Muscle of leg (tissue), 11 donors: ENCODE data around the gene SRP9. TPM values are rescaled to one million over a fixed set of nuclear protein-coding genes. Genes with fewer than 3 reads are reported as not detected.

Experiments
- DNase-seq: peaks from one replicate; pipeline ENCODE4 v3.0.0; 2013
- H3K27ac ChIP-seq: one replicate; pipeline ENCODE4 v1.5.1; 2013; ENCODE audit warnings: mild to moderate bottlenecking, low read length, control low read depth
- H3K27me3 ChIP-seq: one replicate; pipeline ENCODE4 v1.6.1; 2013; ENCODE audit warnings: low read length; ENCODE audit not compliant: control insufficient read depth, insufficient read depth
- H3K36me3 ChIP-seq: one replicate; pipeline ENCODE4 v1.6.1; 2013; ENCODE audit warnings: low read length; ENCODE audit not compliant: control insufficient read depth, insufficient read depth
- H3K4me1 ChIP-seq: one replicate; pipeline ENCODE4 v1.6.1; 2013; ENCODE audit warnings: low read length; ENCODE audit not compliant: control insufficient read depth, insufficient read depth
- H3K4me3 ChIP-seq: one replicate; pipeline ENCODE4 v1.5.1; 2013; ENCODE audit warnings: low read length, control low read depth
- H3K9me3 ChIP-seq: replicated peaks from 2 replicates; pipeline ENCODE4 v1.6.1; 2013; ENCODE audit warnings: low read depth, low read length; ENCODE audit not compliant: control insufficient read depth
- WGBS: methylation state at CpG from one replicate; pipeline ENCODE4 v1.1.5; 2013; ENCODE audit warnings: missing lambda C conversion rate; ENCODE audit not compliant: insufficient coverage; 5-methylcytosine and 5-hydroxymethylcytosine counted together
- polyA plus RNA-seq, 8 donors: library from polyadenylated mRNA; unstranded; fragments of 120-200 nt; gene quantifications; one replicate each; pipeline versions ENCODE4 v1.2.1 to v1.2.3, GENCODE V29; 2013; ENCODE audit warnings: inconsistent platforms in 1 of 8, low replicate concordance in 1 of 8; ENCODE audit not compliant: insufficient read length in 8 of 8, insufficient read depth in 1 of 8
- total RNA-seq: library from RNA; stranded (reverse); fragments of 120-200 nt; gene quantifications from one replicate; pipeline ENCODE4 v1.2.4, GENCODE V29; 2013

The SRP9 gene
- total and polyA plus RNA-seq, 9 donors: 169 to 223 (median 191) TPM

- no peaks in the 10 kb centered on the region for H3K36me3 ChIP-seq
- H3K9me3 ChIP-seq: no peaks in the 10 kb centered on the region
- no peak for DNase-seq
- H3K27ac ChIP-seq: no peak overlapping the region
- peaks cover 30% of the 10 kb centered on the region for H3K4me1 ChIP-seq
- no peak overlapping the region for H3K4me3 ChIP-seq
- WGBS: 80% methylated on average over 1 of the region's 2 CpGs
- H3K27me3 ChIP-seq: no peaks in the 10 kb centered on the region
Observed at GRCh38 chr1:225738763-225739162, 38.9 kb upstream of the SRP9 start.

- no peak overlapping the region for H3K27ac ChIP-seq
- no peak for DNase-seq
Observed at GRCh38 chr1:225739542-225740107, 38.0 kb upstream of the SRP9 start.

GRCh38 chr1:225744745-225745144, 32.9 kb upstream of the SRP9 start:
- H3K27ac ChIP-seq: no peak overlapping the region

More at GRCh38 chr1:225739542-225740107, 38.0 kb upstream of the SRP9 start:
- Histone ChIP-seq H3K27me3 (no peaks in the 10 kb centered on the region), H3K9me3 (no peaks in the 10 kb centered on the region), H3K4me3 (no peak overlapping the region), H3K4me1 (peaks cover 30% of the 10 kb centered on the region), H3K36me3 (no peaks in the 10 kb centered on the region)
- 100% methylated on average over 2 of the region's 5 CpGs for WGBS

GRCh38 chr1:225745273-225745672, 32.4 kb upstream of the SRP9 start:
- Histone ChIP-seq H3K9me3 (no peaks in the 10 kb centered on the region), H3K36me3 (no peaks in the 10 kb centered on the region), H3K27ac (no peak overlapping the region), H3K4me3 (no peak overlapping the region), H3K4me1 (peaks cover 26% of the 10 kb centered on the region), H3K27me3 (no peaks in the 10 kb centered on the region)
- peak; percentile 57 for DNase-seq

More at GRCh38 chr1:225744745-225745144, 32.9 kb upstream of the SRP9 start:
- Histone ChIP-seq H3K27me3 (no peaks in the 10 kb centered on the region), H3K9me3 (no peaks in the 10 kb centered on the region), H3K4me1 (peaks cover 23% of the 10 kb centered on the region), H3K4me3 (no peak overlapping the region), H3K36me3 (no peaks in the 10 kb centered on the region)
- WGBS: 100% methylated on average over 2 of the region's 2 CpGs
- no peak for DNase-seq

GRCh38 chr1:225746361-225747179, 31.1 kb upstream of the SRP9 start:
- peak; percentile 96 for DNase-seq
- 2% methylated on average over 7 of the region's 18 CpGs for WGBS

GRCh38 chr1:225747566-225747965, 30.1 kb upstream of the SRP9 start:
- Histone ChIP-seq H3K9me3 (no peaks in the 10 kb centered on the region), H3K27me3 (no peaks in the 10 kb centered on the region), H3K27ac (no peak overlapping the region), H3K36me3 (no peaks in the 10 kb centered on the region), H3K4me3 (no peak overlapping the region), H3K4me1 (peaks cover 42% of the 10 kb centered on the region)
- no peak for DNase-seq
- WGBS: 93% methylated on average over 7 of the region's 7 CpGs

More at GRCh38 chr1:225746361-225747179, 31.1 kb upstream of the SRP9 start:
- Histone ChIP-seq H3K27ac (peak overlapping the region; percentile 82), H3K36me3 (no peaks in the 10 kb centered on the region), H3K4me3 (peak overlapping the region; percentile 26), H3K9me3 (no peaks in the 10 kb centered on the region), H3K27me3 (no peaks in the 10 kb centered on the region), H3K4me1 (peaks cover 38% of the 10 kb centered on the region)

GRCh38 chr1:225748529-225748928, 29.1 kb upstream of the SRP9 start:
- H3K9me3 ChIP-seq: no peaks in the 10 kb centered on the region
- no peak overlapping the region for H3K27ac ChIP-seq
- 73% methylated on average over 8 of the region's 10 CpGs for WGBS
- H3K27me3 ChIP-seq: no peaks in the 10 kb centered on the region
- no peaks in the 10 kb centered on the region for H3K36me3 ChIP-seq
- peaks cover 42% of the 10 kb centered on the region for H3K4me1 ChIP-seq
- H3K4me3 ChIP-seq: no peak overlapping the region
- DNase-seq: no peak

- no peak for DNase-seq
- peaks cover 42% of the 10 kb centered on the region for H3K4me1 ChIP-seq
Observed at GRCh38 chr1:225749706-225750105, 27.9 kb upstream of the SRP9 start.

GRCh38 chr1:225750420-225750819, 27.2 kb upstream of the SRP9 start:
- H3K9me3 ChIP-seq: no peaks in the 10 kb centered on the region
- peak; percentile 23 for DNase-seq
- no peaks in the 10 kb centered on the region for H3K27me3 ChIP-seq
- H3K4me3 ChIP-seq: no peak overlapping the region
- no peaks in the 10 kb centered on the region for H3K36me3 ChIP-seq
- 73% methylated on average over 2 of the region's 4 CpGs for WGBS
- peaks cover 46% of the 10 kb centered on the region for H3K4me1 ChIP-seq
- peak overlapping the region; percentile 22 for H3K27ac ChIP-seq

More at GRCh38 chr1:225749706-225750105, 27.9 kb upstream of the SRP9 start:
- Histone ChIP-seq H3K36me3 (no peaks in the 10 kb centered on the region), H3K27me3 (no peaks in the 10 kb centered on the region), H3K27ac (no peak overlapping the region), H3K4me3 (no peak overlapping the region), H3K9me3 (no peaks in the 10 kb centered on the region)
- WGBS: 100% methylated on average over 1 of the region's 3 CpGs

- Histone ChIP-seq H3K27me3 (no peaks in the 10 kb centered on the region), H3K4me1 (peaks cover 47% of the 10 kb centered on the region), H3K4me3 (no peak overlapping the region), H3K36me3 (no peaks in the 10 kb centered on the region), H3K27ac (peak overlapping the region; percentile 22), H3K9me3 (no peaks in the 10 kb centered on the region)
- peak; percentile 39 for DNase-seq
- WGBS: 60% methylated on average over 1 of the region's 11 CpGs
Observed at GRCh38 chr1:225750875-225751824, 26.5 kb upstream of the SRP9 start.
